ENCODE data around the gene LIMA1. TPM values are rescaled to one million over a fixed set of nuclear protein-coding genes. Genes with fewer than 3 reads are reported as not detected.
A peak's percentile ranks its signal among the peaks of the same experiment; 100 is the strongest.

The LIMA1 gene
- total RNA-seq, 2 donors from 2014 or later: 20.7 to 28.3 TPM

DNA sequence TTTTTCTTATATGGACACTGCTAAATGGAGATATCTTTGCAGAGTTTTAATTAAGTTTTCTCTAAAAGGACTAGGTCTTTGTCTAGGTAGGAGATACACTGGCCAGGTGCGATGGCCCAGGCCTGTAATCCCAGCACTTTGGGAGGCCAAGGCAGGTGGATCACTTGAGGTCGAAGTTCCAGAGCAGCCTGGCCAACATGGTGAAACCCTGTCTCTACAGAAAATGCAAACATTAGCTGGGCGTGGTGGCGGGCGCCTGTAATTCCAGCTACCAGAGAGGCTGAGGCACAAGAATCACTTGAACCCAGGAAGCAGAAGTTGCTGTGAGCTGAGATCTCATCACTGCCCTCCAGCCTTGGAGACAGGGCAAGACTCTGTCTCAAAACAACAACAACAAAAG, 99.1 kb downstream of the LIMA1 start:
- H3K4me3 ChIP-seq: no peak overlapping the region
- H3K27me3 ChIP-seq: no peaks in the 10 kb centered on the region
- H3K4me1 ChIP-seq: peaks cover 0 to 20% of the 10 kb centered on the region in 2 donors
- H3K9me3 ChIP-seq: no peaks in the 10 kb centered on the region
- TF ChIP-seq, protein P1, sequence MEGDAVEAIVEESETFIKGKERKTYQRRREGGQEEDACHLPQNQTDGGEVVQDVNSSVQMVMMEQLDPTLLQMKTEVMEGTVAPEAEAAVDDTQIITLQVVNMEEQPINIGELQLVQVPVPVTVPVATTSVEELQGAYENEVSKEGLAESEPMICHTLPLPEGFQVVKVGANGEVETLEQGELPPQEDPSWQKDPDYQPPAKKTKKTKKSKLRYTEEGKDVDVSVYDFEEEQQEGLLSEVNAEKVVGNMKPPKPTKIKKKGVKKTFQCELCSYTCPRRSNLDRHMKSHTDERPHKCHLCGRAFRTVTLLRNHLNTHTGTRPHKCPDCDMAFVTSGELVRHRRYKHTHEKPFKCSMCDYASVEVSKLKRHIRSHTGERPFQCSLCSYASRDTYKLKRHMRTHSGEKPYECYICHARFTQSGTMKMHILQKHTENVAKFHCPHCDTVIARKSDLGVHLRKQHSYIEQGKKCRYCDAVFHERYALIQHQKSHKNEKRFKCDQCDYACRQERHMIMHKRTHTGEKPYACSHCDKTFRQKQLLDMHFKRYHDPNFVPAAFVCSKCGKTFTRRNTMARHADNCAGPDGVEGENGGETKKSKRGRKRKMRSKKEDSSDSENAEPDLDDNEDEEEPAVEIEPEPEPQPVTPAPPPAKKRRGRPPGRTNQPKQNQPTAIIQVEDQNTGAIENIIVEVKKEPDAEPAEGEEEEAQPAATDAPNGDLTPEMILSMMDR (IDR thresholded peaks at IDR 0.05): no peak
- no peak for DNase-seq (ENCODE audit: low spot score)
- no peak overlapping the region for H3K27ac ChIP-seq
- peaks cover 19% of the 10 kb centered on the region for H3K36me3 ChIP-seq

DNA sequence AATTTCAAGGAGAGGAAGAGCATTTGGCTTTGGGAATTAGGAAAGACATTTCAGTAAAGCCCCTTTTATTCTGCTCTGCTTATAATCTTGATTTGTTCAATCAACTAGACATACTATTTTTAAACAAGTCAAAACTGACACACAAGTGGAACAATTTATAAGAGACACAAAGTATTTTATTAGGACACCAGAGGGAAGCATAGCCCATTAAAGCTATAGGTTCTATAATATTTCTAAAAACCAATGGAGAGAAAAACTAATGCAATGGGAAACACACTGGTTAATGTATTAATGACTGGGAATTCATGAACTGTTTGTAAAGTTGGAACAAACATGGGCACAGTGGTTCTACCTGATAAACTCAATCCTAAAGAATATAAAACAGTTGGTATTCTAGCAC, 100.9 kb downstream of the LIMA1 start:
- no peak overlapping the region for H3K27ac ChIP-seq
- H3K4me1 ChIP-seq: peaks cover 0 to 8% of the 10 kb centered on the region in 2 donors
- H3K9me3 ChIP-seq: no peaks in the 10 kb centered on the region
- TF ChIP-seq, protein P1 (IDR thresholded peaks at IDR 0.05): peak in 1 of 2 donors; percentile 32
- DNase-seq (ENCODE audit: low spot score): no peak
- no peaks in the 10 kb centered on the region for H3K27me3 ChIP-seq
- H3K36me3 ChIP-seq: peaks cover 27% of the 10 kb centered on the region
- no peak overlapping the region for H3K4me3 ChIP-seq

DNA sequence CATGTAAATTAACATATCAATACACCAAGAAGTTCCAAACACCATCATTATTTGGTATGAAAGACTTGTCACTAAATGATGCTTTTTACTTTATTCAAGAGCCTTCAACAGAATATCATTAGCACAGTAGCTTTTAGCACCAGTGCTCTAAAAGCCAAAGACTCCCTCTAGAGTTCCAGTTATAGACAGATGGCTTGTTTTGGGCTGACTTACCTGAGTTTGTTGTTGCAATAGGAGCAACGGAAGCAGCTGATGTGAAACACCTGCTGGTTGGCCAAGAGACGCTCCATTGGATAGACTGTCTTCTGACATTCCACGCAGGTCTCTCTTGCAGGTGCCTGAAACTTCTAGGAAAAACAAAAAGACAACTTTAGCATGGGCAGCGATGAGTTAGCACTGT, 101.6 kb downstream of the LIMA1 start:
- DNase-seq (ENCODE audit: low spot score): no peak
- Histone ChIP-seq H3K27me3 (no peaks in the 10 kb centered on the region), H3K36me3 (peaks cover 35% of the 10 kb centered on the region), H3K27ac (no peak overlapping the region), H3K9me3 (no peaks in the 10 kb centered on the region), H3K4me1 (peaks cover 0 to 3% of the 10 kb centered on the region in 2 donors), H3K4me3 (no peak overlapping the region)
- TF ChIP-seq, protein P1 (IDR thresholded peaks at IDR 0.05): no peak

DNA sequence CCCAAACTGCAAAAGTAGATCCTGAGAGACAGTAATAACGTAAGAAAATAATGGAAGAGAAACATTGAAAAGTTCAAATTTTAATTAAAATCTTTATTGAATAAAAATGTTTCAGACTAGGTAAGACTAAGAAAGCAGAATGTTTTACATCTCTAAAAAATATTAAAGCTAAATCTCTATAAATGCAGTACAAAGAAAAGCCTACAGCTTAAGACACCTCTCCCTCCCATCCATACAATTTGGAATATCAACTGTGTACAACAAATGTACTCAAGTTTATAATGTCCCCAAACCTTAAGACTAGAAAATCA, 107.6 kb downstream of the LIMA1 start:
- H3K4me1 ChIP-seq: no peaks in the 10 kb centered on the region
- H3K36me3 ChIP-seq: peaks cover 22% of the 10 kb centered on the region
- TF ChIP-seq, protein P1 (IDR thresholded peaks at IDR 0.05): peak in 1 of 2 donors; percentile 21
- no peaks in the 10 kb centered on the region for H3K9me3 ChIP-seq
- no peak for DNase-seq (ENCODE audit: low spot score)
- H3K4me3 ChIP-seq: no peak overlapping the region
- no peaks in the 10 kb centered on the region for H3K27me3 ChIP-seq
- H3K27ac ChIP-seq: no peak overlapping the region

DNA sequence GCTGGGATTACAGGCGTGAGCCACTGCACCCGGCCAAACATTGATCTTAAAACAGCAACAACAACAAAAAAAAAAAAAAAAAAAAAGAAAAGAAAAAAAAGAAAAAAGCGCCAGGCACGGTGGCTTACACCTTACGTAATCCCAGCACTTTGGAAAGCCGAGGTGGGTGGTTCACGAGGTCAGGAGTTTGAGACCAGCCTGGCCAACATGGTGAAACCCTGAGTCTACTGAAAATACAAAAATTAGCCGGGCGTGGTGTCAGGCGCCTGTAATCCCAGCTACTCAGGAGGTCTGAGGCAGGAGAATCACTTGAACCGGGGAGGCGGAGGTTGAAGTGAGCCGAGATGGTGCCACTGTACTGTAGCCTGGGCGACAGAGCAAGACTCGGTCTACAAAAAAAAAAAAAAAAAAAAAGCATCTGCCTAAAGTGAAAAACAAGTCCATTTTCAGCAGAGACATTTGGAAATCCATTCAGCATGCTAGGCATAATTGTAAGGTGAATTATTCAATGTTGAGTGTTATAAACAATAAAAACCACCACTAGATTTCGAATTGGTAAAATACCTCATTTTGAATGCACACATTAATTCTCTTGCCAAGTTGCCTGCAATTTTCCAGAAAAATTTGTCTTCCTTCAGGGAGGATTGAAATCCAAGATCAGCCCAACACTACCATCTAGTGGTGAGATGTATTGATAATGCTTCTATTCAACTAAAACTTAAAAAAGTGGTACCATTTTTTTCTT, 108.2 kb downstream of the LIMA1 start:
- TF ChIP-seq, protein P1 (IDR thresholded peaks at IDR 0.05): peak; percentile 66 to 77

More for the DNA sequence above, 108.2 kb downstream of the LIMA1 start:
- H3K27me3 ChIP-seq: no peaks in the 10 kb centered on the region
- H3K36me3 ChIP-seq: peaks cover 17% of the 10 kb centered on the region
- no peak overlapping the region for H3K27ac ChIP-seq
- no peaks in the 10 kb centered on the region for H3K9me3 ChIP-seq
- no peak overlapping the region for H3K4me3 ChIP-seq
- DNase-seq (ENCODE audit: low spot score): no peak
- no peaks in the 10 kb centered on the region for H3K4me1 ChIP-seq
